Erythroblast (primary cell): ENCODE data around the gene ELMO3.

Experiments used
- GATA1 ChIP-seq: IDR thresholded peaks from 2 replicates; pipeline ENCODE4 v1.6.1; 2011; ENCODE audit warnings: low read depth, mild to moderate bottlenecking, control low read depth, low read length, moderate library complexity
- POLR2A ChIP-seq: IDR thresholded peaks from 2 replicates; pipeline ENCODE4 v1.6.1; 2011; ENCODE audit warnings: mild to moderate bottlenecking, low read length

DNA sequence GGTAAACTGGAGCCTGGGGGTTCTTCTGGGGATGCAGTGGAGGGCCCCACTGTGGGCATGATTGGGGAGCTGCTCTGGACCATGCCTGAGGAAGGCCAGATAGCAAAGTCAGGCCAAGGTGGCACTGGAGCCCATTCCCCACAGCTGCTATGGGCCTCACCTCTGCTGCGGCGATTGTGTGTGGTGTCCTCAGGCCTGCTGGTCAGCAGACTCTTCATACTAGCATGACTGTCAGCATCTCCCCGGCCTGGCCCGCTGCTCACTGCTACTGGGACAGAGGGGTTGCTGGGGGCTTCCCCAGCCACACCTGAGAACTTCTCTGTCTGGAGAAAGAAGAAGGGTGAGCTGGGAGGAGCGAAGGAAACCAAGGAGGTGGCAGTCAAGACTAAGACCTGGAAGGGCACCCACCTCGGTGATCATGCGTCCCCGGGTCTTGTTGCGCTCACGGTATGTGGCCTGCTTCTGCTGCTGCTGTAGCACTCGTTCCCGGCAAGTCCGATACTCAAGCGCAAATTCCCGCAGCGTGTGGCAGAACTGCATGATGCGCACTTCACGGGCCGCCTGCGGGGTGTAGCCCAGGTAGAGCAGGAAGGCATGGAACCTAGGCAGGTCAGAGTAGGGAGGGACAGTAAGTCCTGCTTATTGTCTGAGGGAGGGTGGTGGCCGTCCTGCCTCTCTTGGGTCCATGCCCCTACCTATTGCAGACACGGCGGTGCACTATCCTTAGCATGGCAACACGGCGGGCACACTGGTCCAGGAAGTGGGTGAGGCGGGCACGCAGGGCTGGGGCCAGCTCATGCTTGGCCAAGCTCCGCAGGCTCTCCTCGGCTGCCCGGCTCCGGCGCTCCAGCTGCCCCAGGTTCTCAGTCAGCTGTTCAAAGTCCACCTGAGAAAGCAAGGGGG lies 31.2 kb downstream of the ELMO3 start:
- TF ChIP-seq POLR2A (no peak), GATA1 (no peak)
